T-helper 1 cell (primary cell): ENCODE results near the gene VSIG8.
"Not testable (repeated sequence)": the region's sequence is repeated elsewhere in the genome, so short reads cannot be mapped to it uniquely, and the experiment has no call there.

ENCODE experiments used
- DNase-seq, 5 donors: peaks; one replicate each; pipeline ENCODE4 v3.0.0-alpha.2; 2012 to 2020
- total RNA-seq, 4 donors: gene quantifications; one replicate each; lab custom pipeline; 2026; lab: John Stamatoyannopoulos, UW

The VSIG8 gene, protein sequence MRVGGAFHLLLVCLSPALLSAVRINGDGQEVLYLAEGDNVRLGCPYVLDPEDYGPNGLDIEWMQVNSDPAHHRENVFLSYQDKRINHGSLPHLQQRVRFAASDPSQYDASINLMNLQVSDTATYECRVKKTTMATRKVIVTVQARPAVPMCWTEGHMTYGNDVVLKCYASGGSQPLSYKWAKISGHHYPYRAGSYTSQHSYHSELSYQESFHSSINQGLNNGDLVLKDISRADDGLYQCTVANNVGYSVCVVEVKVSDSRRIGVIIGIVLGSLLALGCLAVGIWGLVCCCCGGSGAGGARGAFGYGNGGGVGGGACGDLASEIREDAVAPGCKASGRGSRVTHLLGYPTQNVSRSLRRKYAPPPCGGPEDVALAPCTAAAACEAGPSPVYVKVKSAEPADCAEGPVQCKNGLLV
- 0 to 0.12 (median 0) reads per million in 4 donors for total RNA-seq

DNA sequence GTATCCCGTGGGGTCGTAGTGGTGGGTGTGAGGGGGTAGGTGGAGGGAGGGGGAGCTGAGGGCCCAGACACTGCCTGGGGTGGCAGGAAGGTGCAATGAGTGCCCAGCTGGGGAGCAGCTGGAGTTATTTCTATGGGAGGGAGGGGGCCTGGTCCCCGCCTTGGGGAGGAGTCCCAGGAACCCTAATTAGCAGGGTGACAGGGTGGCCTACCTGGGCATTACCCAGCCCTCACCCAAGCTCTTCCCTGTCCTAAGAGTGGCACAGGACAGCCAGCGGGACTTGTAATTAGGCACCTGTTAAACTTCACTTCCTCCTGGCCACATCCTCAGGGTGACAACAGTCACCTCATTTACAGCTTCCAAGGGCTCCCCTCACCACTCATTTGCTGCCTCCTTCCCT is at the start of gene VSIG8:
VSIG8 (minus strand) TSS at position 101 of the 400 bp plus-strand sequence. CDS start 136 bp downstream, outside the sequence.
- DNase-seq = no peak

DNA sequence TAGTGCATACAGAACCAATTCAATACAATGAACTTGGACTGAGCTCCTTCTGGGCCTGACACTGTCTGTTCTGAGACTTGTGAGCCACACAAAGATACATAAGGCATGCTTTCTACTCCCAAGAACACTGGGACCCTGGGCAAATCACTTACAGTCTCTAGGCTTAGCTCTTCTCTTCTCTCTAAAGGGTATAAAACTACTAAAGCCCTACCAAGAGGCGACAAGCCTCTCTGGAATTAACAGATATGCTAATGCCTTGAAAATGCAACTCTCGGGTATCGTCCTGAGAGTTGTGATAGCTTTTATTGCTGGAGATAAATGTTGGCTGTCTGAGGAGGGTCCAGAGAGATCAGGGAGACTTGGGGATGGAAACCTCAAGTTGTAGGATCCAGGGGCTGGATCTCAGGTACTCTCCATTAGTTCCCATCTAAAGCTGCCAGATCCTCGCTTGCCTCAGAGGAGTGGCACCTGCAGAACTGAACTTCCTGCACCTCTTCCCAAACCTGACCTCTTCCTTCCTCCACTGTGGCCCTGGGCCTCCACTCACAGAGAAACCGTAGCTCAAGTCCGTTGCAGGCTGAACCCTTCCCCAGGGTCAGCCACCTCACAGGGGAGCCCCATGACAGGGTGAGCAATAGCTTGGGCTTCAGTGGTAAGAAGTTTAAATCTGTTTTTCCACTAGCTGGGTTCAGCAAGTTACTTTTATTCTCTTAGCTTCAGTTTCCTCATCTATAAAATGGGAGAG is 49.0 kb upstream of the VSIG8 start:
- DNase-seq = no peak

DNA sequence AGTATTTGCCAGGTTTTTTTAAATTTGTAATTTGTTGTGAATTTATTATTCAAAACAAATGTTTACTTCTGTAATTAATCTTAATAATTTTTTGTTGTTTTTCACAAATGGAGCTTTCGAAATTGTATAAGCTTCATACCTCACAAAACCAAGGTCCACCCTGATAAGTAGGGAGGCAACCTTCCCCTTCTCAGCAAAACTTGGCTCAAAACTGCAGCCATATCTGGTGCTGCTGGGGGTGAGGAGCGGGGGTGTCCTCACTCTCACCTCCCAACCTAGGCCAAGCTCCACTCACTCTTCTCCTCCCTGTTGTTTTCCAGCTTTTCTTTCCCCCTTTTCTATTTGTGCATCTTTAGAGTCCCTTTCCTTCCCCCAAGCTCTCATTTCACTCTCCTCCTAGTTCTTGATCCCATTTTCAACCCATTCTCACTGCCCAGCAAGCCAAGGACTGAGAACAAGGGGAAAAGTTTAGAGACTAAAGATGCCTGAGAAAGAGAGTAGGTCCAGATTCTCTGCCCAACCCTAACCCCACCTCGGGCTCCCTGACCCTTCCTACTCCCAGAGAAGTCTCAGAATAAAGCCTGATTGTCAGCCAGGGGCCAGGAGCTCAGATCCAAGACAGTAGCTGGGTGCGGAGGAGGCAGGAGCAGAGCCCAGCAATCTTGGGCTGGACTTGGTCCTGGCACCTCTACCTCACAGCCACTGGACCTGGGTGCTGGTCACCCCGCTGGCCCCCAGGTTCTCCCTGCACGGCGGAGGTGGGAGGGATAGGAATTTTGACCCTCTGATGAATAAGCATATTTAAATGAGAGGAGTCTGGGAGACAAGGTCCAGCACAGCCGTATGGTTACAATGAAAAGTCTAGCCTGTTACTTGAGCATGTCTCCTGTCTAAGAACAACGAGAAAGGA is 45.8 kb upstream of the VSIG8 start:
- no peak for DNase-seq

DNA sequence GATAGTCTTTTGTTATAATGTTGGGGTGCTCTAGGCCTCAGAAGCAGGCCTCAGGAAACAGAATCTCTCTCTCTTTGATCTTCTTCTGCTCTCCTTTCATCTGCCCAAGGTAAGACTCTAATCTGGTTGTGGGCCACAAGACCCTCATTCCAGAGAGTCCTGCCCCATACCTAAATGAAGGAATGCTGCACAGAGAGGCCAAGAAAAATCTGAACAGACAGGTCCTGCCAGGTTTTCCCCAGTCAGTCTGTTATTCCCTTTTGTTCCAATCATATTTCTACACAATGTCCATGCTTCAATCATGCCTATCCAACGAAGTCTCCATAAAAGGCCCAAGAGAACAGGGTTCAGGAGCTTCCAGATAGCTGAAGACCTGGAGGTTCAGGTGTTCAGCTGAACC is 44.5 kb upstream of the VSIG8 start:
- DNase-seq = no peak

DNA sequence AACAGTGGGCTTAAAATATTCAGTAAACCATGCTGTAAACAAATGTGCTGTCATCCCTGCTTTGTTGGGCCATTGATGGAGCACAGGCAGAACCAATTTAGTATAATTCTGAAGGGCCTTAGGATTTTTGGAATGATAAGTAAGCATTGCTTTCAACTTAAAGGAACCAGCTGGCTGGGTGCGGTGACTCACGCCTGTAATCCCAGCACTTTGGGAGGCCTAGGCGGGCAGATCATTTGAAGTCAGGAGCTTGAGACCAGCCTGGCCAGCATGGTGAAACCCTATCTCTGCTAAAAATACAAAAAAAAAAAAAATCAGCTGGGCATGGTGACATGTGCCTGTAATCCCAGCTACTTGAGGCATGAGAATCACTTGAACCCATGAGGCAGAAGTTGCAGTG is 41.6 kb upstream of the VSIG8 start:
- DNase-seq = not testable (repeated sequence)

GRCh38 chr1:159902541-159902940 is 40.1 kb upstream of the VSIG8 start:
- no peak for DNase-seq

GRCh38 chr1:159900755-159901360 is 38.4 kb upstream of the VSIG8 start:
- no peak for DNase-seq

DNA sequence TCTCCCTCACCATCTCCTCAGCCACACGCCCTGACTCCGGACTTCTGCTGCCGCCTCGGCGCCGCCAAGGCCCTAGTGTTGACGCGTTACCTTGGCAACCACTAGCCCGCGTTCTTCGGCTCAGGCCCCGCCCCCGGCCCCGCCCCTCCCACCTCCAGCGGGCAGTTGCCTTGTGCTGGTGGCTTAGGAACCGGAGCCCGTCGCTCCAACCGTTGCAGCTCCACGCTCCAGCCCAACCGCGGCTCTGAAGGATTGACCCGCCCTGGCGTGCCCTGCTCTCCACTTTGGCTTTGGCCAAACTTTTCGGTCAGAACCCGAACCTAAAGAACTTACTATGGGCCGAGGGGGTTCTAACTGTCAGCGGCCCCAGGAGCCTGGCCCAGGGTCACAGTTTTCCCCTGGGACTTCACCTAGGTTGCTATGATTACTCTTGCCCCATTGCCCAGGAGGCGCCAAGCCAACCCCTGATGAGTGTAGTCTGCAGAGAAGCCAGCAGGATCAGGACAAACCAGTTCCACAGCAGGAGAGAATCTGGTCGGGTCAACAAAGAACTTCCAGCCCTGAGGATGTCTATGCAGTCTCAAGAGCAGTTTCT is 37.7 kb upstream of the VSIG8 start, which contains the start of gene CFAP45:
CFAP45 (minus strand) TSS at position 80 of the 595 bp plus-strand sequence; CDS start at position 13, 67 bp downstream.
- DNase-seq = no peak

DNA sequence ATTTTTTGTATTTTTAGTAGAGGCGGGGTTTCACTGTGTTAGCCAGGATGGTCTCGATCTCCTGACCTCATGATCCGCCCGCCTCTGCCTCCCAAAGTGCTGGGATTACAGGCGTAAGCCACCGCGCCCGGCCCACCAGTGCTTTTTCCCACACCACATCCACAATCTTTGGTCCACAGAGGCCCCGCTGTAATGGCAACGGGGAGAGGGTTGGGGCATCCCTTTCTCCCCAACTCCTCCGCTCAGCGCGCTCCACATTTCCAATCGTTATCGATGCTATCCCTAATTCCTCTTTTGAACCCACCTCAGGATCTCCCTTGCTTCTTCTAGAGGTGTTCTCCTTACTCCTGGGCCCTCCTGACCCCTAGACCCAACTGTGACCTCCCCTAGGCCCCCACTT is 37.2 kb upstream of the VSIG8 start:
- DNase-seq = not testable (repeated sequence)

- DNase-seq = no peak
Measured at GRCh38 chr1:159898527-159898926, 36.1 kb upstream of the VSIG8 start.

- DNase-seq = no peak
Measured at GRCh38 chr1:159897962-159898361, 35.5 kb upstream of the VSIG8 start.

DNA sequence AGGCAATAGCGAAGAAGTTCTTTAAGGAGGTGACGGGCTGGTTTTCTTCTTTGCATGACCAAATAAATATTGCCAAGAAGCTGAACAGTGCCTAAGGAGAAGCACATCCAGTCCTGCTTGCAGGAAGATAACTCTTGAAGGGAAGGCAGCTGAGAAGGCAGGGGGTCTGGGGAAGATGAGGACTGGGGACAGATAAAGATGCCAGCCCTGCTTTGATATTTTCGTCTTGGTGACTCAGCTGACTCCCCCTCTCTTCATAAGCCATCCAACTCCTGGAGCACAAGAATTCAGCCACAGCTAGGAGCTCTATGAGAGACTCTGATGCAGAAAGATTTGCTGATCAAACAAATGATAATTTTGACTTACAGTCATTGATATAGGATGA is 34.1 kb upstream of the VSIG8 start:
- DNase-seq = no peak

- DNase-seq = no peak
Measured at GRCh38 chr1:159895836-159896545, 33.5 kb upstream of the VSIG8 start.

DNA sequence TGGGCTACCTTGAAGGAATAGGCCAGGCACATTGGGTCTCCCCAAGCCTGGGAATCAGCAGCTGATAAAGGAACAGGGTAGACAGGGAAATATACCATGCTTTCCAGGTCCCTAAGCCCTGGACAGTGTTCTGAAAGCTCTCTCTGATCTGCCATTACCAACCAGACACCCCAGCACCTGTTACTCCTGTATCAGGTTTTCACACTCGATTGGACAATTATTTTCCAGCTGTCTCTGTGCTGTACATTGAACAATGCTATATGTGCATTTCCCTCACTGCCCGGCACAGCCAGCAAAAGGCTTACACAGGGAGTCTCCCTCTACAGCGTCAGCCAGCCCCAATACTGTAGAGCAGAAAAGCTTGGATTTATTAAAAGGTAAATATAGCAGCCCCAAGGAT is 32.8 kb upstream of the VSIG8 start:
- DNase-seq = no peak

DNA sequence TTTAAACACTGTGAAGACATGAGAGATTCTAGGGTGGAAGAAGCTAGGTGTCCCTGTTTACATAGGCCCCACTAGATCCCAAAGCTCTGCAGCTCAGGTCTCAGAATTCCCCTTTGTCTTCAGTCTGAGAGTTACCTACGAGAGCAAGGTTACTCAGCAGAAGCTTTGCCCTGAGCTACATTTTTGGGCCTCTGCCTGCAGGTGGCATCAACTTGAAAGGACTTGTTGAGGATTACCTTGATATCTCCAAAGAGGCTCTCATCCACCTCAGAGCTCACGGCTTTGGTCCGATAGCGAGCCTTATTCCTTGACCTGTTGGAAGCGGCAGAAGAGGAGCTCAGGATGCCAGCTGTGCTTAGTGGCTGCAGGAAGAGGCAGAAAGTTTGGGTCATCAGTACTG is 30.5 kb upstream of the VSIG8 start:
- DNase-seq = peak in 1 of 5 donors; percentile 16

GRCh38 chr1:159891275-159892157 is 29.1 kb upstream of the VSIG8 start:
- DNase-seq = peak; percentile 36 to 76 (median 66)

- no peak for DNase-seq
Measured at GRCh38 chr1:159890390-159890789, 27.9 kb upstream of the VSIG8 start.

GRCh38 chr1:159889821-159890252 is 27.4 kb upstream of the VSIG8 start:
- DNase-seq = peak in 1 of 5 donors; percentile 38

GRCh38 chr1:159889202-159889601 is 26.7 kb upstream of the VSIG8 start:
- DNase-seq = no peak

- DNase-seq = no peak
Measured at GRCh38 chr1:159884296-159884695, 21.8 kb upstream of the VSIG8 start.
